Panc1 (cell line): ENCODE results near the gene IFT122. TPM values are rescaled to one million over a fixed set of nuclear protein-coding genes. Genes with fewer than 3 reads are reported as not detected.
"Not testable (repeated sequence)": the region's sequence is repeated elsewhere in the genome, so short reads cannot be mapped to it uniquely, and the experiment has no call there.

Source experiments
- ATAC-seq: fragments of 200-7000 bp; cut with Tn5 transposase; 2 replicates; pipeline ENCODE4 v1.9.1; 2020; ENCODE audit warnings: mild to moderate bottlenecking, moderate library complexity
- BruUV-seq: library from RNA; stranded (reverse); fragments of 400-500 nt; replicated peaks from 2 replicates; lab custom pipeline; 2021; lab: Mats Ljungman, UMichigan
- CTCF ChIA-PET: fragments of 300-600 bp; sonication (Branson Sonifier 250); formaldehyde crosslinking; loops from one replicate; lab custom pipeline; 2022; ENCODE audit warnings: antibody characterized with exemption; lab: Charles Lee
- POLR2A ChIA-PET: fragments of 300-600 bp; sonication (Branson Sonifier 250); formaldehyde crosslinking; loops from one replicate; lab custom pipeline; 2022; ENCODE audit warnings: antibody characterized with exemption; lab: Charles Lee
- DNase-seq: peaks from one replicate; pipeline ENCODE4 v3.0.0-alpha.2; 2010; ENCODE audit warnings: low read depth, low spot score
- H3K27ac ChIP-seq: 2 replicates; pipeline ENCODE4 v1.5.1; 2011; ENCODE audit warnings: mild to moderate bottlenecking, low read length, inconsistent platforms
- H3K27me3 ChIP-seq: fragments of 200-500 bp; sonication (Bioruptor generic); 2 replicates; pipeline ENCODE4 v1.6.0; 2014; ENCODE audit warnings: low read length, inconsistent platforms; ENCODE audit not compliant: control insufficient read depth, insufficient read depth
- H3K36me3 ChIP-seq: fragments of 200-500 bp; sonication (Bioruptor generic); 2 replicates; pipeline ENCODE4 v1.5.1; 2014; ENCODE audit warnings: inconsistent platforms, mild to moderate bottlenecking, low read length, moderate library complexity; ENCODE audit not compliant: control insufficient read depth, insufficient read depth
- H3K4me1 ChIP-seq: 2 replicates; pipeline ENCODE4 v1.5.1; 2011; ENCODE audit warnings: inconsistent platforms, mild to moderate bottlenecking, low read length, moderate library complexity; ENCODE audit not compliant: control insufficient read depth, insufficient read depth
- H3K4me3 ChIP-seq, 2 experiments: 2 replicates each; pipeline ENCODE4 v1.5.1; 2011 to 2012; ENCODE audit warnings: low read depth in 2 of 2, low read length in 2 of 2, mild to moderate bottlenecking in 2 of 2, inconsistent platforms in 1 of 2, moderate library complexity in 1 of 2
- H3K9me3 ChIP-seq: fragments of 200-500 bp; sonication (Bioruptor generic); 2 replicates; pipeline ENCODE4 v1.5.1; 2014; ENCODE audit warnings: low read depth, mild to moderate bottlenecking, inconsistent platforms, low read length, moderate library complexity; ENCODE audit not compliant: control insufficient read depth, insufficient read depth
- POLR2AphosphoS5 ChIP-seq: IDR thresholded peaks from 2 replicates; pipeline ENCODE4 v1.6.1; 2012; ENCODE audit warnings: mild to moderate bottlenecking, low read depth, low read length, moderate library complexity
- SIN3A ChIP-seq: IDR thresholded peaks from 2 replicates; pipeline ENCODE4 v1.6.1; 2012; ENCODE audit warnings: low read depth, mild to moderate bottlenecking, low read length, moderate library complexity, borderline replicate concordance; ENCODE audit not compliant: insufficient read depth
- in situ Hi-C: cut with HindIII; loops from 2 replicates; pipeline ENCODE4 v1.10.0; 2016; ENCODE audit warnings: low sequenced_read_pairs, low pct_unique_long_range_greater_than_20kb
- intact Hi-C: fragments of 100-400 bp; cut with micrococcal nuclease; formaldehyde crosslinking; loops from one replicate; pipeline ENCODE4 v1.10.0; 2022; ENCODE audit not compliant: unreplicated experiment
- total RNA-seq: library from RNA; stranded (reverse); gene quantifications from one replicate; pipeline ENCODE4 v1.2.1, GENCODE V29; 2021; ENCODE audit not compliant: unreplicated experiment
- TF ChIP-seq, protein P1 (sequence below): fragments of 450-650 bp; IDR thresholded peaks from 2 replicates; pipeline ENCODE4 v1.5.1; 2017; ENCODE audit warnings: mild to moderate bottlenecking
- TF ChIP-seq, protein P2 (sequence below), 2 experiments: IDR thresholded peaks; 2 replicates each; pipeline ENCODE4 v1.6.1; 2011 to 2012; ENCODE audit warnings: low read depth in 2 of 2, control low read depth in 1 of 2, low read length in 1 of 2, mild to moderate bottlenecking in 1 of 2, moderate library complexity in 1 of 2; ENCODE audit not compliant: insufficient read depth in 1 of 2

The IFT122 gene
- total RNA-seq, 1 experiment from 2014 or later = 52.4 TPM

DNA sequence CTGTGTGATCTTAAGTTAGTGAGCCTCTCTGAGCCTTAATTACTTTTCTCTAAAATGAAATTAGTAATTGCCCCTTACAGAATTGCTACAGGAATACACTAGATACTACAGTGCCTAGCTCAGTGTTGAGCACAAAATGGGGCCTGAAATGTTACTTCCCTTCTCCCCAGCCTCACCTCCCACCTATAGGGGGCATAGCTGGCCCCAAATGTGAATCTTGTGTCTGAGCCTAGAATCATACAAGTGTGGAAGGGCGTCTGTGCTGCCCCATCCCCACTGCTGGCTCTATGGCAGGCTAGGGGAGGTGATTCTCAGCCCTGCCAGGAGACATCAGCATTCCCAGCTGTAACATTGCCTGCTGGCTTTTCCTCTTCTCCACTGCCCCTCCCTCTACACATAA, 42.7 kb downstream of the IFT122 start:
- in situ Hi-C loops = no loop called here
- H3K4me3 ChIP-seq = no peak overlapping the region
- ChIA-PET CTCF (no interaction called here), POLR2A (no interaction called here)
- no peak for TF ChIP-seq POLR2AphosphoS5
- intact Hi-C loops = no loop called here
- DNase-seq (no peak), ATAC-seq (peak; percentile 39; the same call in 1 of the 2 replicates)
- no peaks in the 10 kb centered on the region for H3K27me3 ChIP-seq
- no peaks in the 10 kb centered on the region for H3K9me3 ChIP-seq
- no peak overlapping the region for H3K27ac ChIP-seq
- no TSS peak for BruUV-seq
- H3K4me1 ChIP-seq = no peaks in the 10 kb centered on the region
- H3K36me3 ChIP-seq = peaks cover 3% of the 10 kb centered on the region; the same call in 1 of the 2 replicates

DNA sequence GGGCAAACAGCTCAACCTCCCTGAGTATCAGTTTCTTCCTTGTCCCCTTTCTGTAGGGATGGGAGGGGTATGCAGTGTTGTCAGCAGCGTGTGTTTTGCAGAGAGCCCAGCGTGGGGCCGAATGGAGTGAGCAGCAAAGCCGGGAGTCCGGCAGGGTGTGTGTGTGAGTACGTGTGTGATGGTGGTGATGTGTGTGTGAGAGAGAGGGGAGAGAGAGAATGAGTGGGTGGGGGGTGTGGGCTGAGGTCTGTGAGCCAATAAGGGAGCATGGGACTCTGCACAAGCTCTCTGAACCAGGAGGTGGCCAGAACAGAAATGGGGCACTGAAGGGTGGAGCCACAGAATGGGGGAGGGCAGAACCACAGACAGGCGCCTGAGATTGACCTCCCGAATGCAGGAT, 43.8 kb downstream of the IFT122 start:
- no peaks in the 10 kb centered on the region for H3K4me1 ChIP-seq
- no peak for ATAC-seq

DNA sequence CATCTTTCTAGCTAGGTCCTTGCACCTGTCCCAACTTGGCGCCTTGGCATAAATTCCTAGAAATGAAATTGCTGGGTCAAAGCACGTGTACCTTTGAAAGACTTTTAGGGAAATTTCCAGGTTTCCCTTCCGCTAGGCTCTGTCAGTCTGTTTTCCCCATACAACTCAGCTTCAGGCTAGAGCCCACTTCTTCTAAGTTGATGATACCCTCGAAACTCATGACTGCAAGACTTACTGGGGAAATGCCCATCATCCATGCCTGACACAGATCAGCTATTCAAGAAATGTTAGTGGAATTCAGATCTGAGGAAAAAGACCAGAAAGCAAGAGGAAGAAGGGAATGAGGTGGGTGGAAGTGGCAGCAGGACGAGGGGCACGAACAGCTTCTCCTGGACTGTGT, 45.1 kb downstream of the IFT122 start:
- H3K27me3 ChIP-seq, CTCF ChIA-PET, POLR2A ChIA-PET, H3K4me3 ChIP-seq, H3K27ac ChIP-seq, intact Hi-C loops, ATAC-seq, in situ Hi-C loops, DNase-seq, H3K4me1 ChIP-seq, H3K9me3 ChIP-seq, BruUV-seq, H3K36me3 ChIP-seq: not testable (repeated sequence)

More for the DNA sequence above, 43.8 kb downstream of the IFT122 start:
- Histone ChIP-seq H3K4me3 (no peak overlapping the region), H3K9me3 (no peaks in the 10 kb centered on the region), H3K36me3 (no peaks in the 10 kb centered on the region; the same call in 1 of the 2 replicates), H3K27ac (no peak overlapping the region), H3K27me3 (no peaks in the 10 kb centered on the region)
- no TSS peak for BruUV-seq
- in situ Hi-C loops = no loop called here
- ChIA-PET CTCF (no interaction called here), POLR2A (no interaction called here)
- no peak for DNase-seq
- intact Hi-C loops = no loop called here
- TF ChIP-seq POLR2AphosphoS5 = no peak
- TF ChIP-seq, protein P1, sequence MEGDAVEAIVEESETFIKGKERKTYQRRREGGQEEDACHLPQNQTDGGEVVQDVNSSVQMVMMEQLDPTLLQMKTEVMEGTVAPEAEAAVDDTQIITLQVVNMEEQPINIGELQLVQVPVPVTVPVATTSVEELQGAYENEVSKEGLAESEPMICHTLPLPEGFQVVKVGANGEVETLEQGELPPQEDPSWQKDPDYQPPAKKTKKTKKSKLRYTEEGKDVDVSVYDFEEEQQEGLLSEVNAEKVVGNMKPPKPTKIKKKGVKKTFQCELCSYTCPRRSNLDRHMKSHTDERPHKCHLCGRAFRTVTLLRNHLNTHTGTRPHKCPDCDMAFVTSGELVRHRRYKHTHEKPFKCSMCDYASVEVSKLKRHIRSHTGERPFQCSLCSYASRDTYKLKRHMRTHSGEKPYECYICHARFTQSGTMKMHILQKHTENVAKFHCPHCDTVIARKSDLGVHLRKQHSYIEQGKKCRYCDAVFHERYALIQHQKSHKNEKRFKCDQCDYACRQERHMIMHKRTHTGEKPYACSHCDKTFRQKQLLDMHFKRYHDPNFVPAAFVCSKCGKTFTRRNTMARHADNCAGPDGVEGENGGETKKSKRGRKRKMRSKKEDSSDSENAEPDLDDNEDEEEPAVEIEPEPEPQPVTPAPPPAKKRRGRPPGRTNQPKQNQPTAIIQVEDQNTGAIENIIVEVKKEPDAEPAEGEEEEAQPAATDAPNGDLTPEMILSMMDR = no peak
- TF ChIP-seq, protein P2, sequence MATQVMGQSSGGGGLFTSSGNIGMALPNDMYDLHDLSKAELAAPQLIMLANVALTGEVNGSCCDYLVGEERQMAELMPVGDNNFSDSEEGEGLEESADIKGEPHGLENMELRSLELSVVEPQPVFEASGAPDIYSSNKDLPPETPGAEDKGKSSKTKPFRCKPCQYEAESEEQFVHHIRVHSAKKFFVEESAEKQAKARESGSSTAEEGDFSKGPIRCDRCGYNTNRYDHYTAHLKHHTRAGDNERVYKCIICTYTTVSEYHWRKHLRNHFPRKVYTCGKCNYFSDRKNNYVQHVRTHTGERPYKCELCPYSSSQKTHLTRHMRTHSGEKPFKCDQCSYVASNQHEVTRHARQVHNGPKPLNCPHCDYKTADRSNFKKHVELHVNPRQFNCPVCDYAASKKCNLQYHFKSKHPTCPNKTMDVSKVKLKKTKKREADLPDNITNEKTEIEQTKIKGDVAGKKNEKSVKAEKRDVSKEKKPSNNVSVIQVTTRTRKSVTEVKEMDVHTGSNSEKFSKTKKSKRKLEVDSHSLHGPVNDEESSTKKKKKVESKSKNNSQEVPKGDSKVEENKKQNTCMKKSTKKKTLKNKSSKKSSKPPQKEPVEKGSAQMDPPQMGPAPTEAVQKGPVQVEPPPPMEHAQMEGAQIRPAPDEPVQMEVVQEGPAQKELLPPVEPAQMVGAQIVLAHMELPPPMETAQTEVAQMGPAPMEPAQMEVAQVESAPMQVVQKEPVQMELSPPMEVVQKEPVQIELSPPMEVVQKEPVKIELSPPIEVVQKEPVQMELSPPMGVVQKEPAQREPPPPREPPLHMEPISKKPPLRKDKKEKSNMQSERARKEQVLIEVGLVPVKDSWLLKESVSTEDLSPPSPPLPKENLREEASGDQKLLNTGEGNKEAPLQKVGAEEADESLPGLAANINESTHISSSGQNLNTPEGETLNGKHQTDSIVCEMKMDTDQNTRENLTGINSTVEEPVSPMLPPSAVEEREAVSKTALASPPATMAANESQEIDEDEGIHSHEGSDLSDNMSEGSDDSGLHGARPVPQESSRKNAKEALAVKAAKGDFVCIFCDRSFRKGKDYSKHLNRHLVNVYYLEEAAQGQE (IDR thresholded peaks at IDR 0.05; ENCODE audit: insufficient read depth in 1 of 2, low read depth in 2 of 2, low read length in 1 of 2) = no peak
- TF ChIP-seq SIN3A = no peak
